Calu3 (cell line): ENCODE measurements around the gene INHBA. TPM values are rescaled to one million over a fixed set of nuclear protein-coding genes. Genes with fewer than 3 reads are reported as not detected.

Experiments
- BruUV-seq: library from RNA; stranded (reverse); fragments of 400-500 nt; replicated peaks from 2 replicates; lab custom pipeline; 2021; lab: Mats Ljungman, UMichigan
- CTCF ChIA-PET: fragments of 300-600 bp; sonication (Branson Sonifier 250); formaldehyde crosslinking; loops from one replicate; lab custom pipeline; 2022; ENCODE audit warnings: antibody characterized with exemption; lab: Charles Lee
- DNase-seq: peaks from one replicate; pipeline ENCODE4 v3.0.0; 2022
- H3K27ac Mint-ChIP-seq: one replicate; pipeline ENCODE4 v1.8.0; 2022; ENCODE audit warnings: mixed read lengths; ENCODE audit not compliant: unreplicated experiment
- H3K27me3 Mint-ChIP-seq: one replicate; pipeline ENCODE4 v1.8.0; 2022; ENCODE audit warnings: mixed read lengths; ENCODE audit not compliant: unreplicated experiment
- H3K36me3 Mint-ChIP-seq: one replicate; pipeline ENCODE4 v1.8.0; 2022; ENCODE audit warnings: mild to moderate bottlenecking, moderate library complexity, mixed read lengths; ENCODE audit not compliant: insufficient read depth, unreplicated experiment
- H3K4me1 Mint-ChIP-seq: one replicate; pipeline ENCODE4 v1.8.0; 2022; ENCODE audit warnings: mild to moderate bottlenecking, low read depth, mixed read lengths; ENCODE audit not compliant: unreplicated experiment
- H3K4me3 Mint-ChIP-seq: one replicate; pipeline ENCODE4 v1.8.0; 2022; ENCODE audit warnings: mild to moderate bottlenecking, low read depth, moderate library complexity, mixed read lengths; ENCODE audit not compliant: unreplicated experiment
- H3K9me3 Mint-ChIP-seq: one replicate; pipeline ENCODE4 v1.8.0; 2022; ENCODE audit warnings: low read depth, mixed read lengths; ENCODE audit not compliant: unreplicated experiment
- intact Hi-C: fragments of 100-400 bp; cut with micrococcal nuclease; formaldehyde crosslinking; loops from one replicate; pipeline ENCODE4 v1.10.0; 2022; ENCODE audit not compliant: unreplicated experiment
- total RNA-seq: library from RNA; stranded (reverse); gene quantifications from 2 replicates; pipeline ENCODE4 v1.2.3, GENCODE V29; 2022
- TF ChIP-seq, protein P1 (sequence below): fragments of 200-600 bp; IDR thresholded peaks from one replicate; pipeline ENCODE4 v1.8.0; 2022; ENCODE audit warnings: antibody characterized with exemption; ENCODE audit not compliant: unreplicated experiment

Gene INHBA
- total RNA-seq, 1 experiment from 2014 or later = 68.9 TPM

DNA sequence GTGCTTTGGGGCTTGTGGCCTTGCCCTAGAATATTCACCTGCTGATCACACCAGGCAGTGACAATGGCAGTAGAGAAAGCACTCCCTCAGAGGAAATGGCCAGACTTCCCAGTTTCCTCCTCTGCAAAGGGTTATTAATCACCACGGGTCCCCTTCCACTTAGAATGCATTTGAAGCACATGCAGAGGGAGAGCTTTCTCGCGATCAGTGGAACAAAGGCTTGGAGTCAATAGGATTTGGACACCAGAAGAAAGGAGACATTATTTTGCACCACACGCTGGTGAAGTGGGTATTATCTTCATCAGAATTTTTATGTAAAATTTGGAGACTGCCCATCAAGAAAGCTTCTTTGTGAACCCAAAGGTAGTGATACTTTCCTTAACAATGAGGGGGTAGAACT is 35.4 kb upstream of the INHBA start:
- peaks cover 7% of the 10 kb centered on the region for H3K9me3 Mint-ChIP-seq
- BruUV-seq = no TSS peak
- intact Hi-C loops = no loop called here

DNA sequence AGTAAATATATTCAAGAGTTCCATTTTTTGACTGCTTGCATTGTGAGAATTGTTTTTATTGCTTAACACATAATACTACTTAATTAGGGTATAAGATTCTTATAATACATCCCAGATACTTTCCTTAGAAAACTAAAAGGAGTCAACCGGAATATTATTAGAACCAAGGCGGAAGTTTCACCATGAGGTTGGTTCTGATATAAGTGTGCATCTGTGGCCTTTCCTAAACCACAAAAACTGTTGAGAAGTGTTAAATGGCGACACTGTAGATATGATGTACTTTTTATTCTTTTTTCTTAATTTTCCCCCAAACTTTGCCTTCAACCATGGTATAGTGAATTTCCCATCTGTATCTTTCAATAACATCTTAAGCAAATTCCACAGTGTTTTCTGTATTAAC is 32.3 kb upstream of the INHBA start:
- intact Hi-C loops = no loop called here
- Mint-ChIP-seq H3K27me3 (peaks cover 30% of the 10 kb centered on the region), H3K4me3 (no peak overlapping the region), H3K27ac (no peak overlapping the region), H3K9me3 (no peaks in the 10 kb centered on the region), H3K4me1 (peaks cover 8% of the 10 kb centered on the region), H3K36me3 (no peaks in the 10 kb centered on the region)
- no peak for DNase-seq
- no TSS peak for BruUV-seq
- CTCF ChIA-PET = no interaction called here
- TF ChIP-seq, protein P1, sequence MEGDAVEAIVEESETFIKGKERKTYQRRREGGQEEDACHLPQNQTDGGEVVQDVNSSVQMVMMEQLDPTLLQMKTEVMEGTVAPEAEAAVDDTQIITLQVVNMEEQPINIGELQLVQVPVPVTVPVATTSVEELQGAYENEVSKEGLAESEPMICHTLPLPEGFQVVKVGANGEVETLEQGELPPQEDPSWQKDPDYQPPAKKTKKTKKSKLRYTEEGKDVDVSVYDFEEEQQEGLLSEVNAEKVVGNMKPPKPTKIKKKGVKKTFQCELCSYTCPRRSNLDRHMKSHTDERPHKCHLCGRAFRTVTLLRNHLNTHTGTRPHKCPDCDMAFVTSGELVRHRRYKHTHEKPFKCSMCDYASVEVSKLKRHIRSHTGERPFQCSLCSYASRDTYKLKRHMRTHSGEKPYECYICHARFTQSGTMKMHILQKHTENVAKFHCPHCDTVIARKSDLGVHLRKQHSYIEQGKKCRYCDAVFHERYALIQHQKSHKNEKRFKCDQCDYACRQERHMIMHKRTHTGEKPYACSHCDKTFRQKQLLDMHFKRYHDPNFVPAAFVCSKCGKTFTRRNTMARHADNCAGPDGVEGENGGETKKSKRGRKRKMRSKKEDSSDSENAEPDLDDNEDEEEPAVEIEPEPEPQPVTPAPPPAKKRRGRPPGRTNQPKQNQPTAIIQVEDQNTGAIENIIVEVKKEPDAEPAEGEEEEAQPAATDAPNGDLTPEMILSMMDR = no peak

More for the DNA sequence above, 35.4 kb upstream of the INHBA start:
- H3K36me3 Mint-ChIP-seq = no peaks in the 10 kb centered on the region
- CTCF ChIA-PET = no interaction called here
- TF ChIP-seq, protein P1 = no peak
- H3K27ac Mint-ChIP-seq = no peak overlapping the region
- H3K4me1 Mint-ChIP-seq = no peaks in the 10 kb centered on the region
- no peak overlapping the region for H3K4me3 Mint-ChIP-seq
- no peak for DNase-seq
- H3K27me3 Mint-ChIP-seq = peaks cover 37% of the 10 kb centered on the region

DNA sequence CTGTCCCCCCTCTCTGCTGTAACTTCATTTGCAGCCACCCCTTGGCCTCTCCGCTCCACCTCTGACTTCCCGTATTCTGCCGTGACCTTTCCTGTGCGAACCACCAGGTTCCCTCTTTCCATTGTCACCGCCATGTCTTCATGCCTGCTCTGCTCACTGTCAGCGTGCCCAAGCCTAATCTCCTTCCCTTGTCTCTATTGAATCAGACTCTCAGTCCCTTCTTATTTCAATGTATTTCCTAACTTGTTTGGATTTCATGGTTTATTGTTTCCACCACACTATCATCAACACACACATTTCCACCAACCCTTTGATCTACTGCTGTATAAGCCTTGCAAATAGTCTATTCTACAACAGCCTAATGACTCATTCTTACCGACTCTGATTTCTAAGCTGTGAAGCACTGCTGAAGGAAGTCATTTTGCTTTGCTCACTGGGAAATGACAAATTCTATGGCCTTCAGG is 30.0 kb upstream of the INHBA start:
- TF ChIP-seq, protein P1 = no peak
- H3K4me1 Mint-ChIP-seq = peaks cover 8% of the 10 kb centered on the region
- CTCF ChIA-PET = interaction anchor here (0.6 to 1.3 kb wide), 6 partner anchors 8 to 1534 kb away, joined by 3 to 8 read pairs (median 3); no protein-coding TSS in a partner anchor
- no peaks in the 10 kb centered on the region for H3K36me3 Mint-ChIP-seq
- no peak for DNase-seq
- H3K9me3 Mint-ChIP-seq = no peaks in the 10 kb centered on the region
- peak overlapping the region; percentile 1 for H3K27ac Mint-ChIP-seq
- intact Hi-C loops = loop anchor here (1.0 to 5.0 kb wide), 3 partner anchors 1126 to 1501 kb away; no protein-coding TSS in a partner anchor
- H3K27me3 Mint-ChIP-seq = peaks cover 30% of the 10 kb centered on the region
- no TSS peak for BruUV-seq
- H3K4me3 Mint-ChIP-seq = no peak overlapping the region

DNA sequence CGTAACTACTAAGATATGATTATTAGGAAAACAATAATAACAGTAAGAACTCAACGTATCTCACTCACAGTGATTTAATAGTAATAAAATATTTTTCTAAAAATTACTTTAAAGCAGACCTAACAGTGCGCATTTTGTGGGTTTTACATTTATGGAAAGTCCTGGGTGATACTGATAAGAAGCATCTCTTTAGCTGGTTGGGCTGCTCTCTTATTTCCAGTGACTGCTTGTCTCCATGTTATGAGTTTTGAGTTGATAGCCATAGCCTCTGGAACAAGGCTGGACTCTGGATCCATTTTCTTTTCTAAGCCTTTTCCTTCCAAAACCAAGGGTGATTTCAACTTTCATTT is 29.5 kb upstream of the INHBA start:
- Mint-ChIP-seq H3K4me1 (peaks cover 8% of the 10 kb centered on the region), H3K9me3 (no peaks in the 10 kb centered on the region), H3K27ac (no peak overlapping the region), H3K4me3 (no peak overlapping the region), H3K36me3 (no peaks in the 10 kb centered on the region), H3K27me3 (peaks cover 30% of the 10 kb centered on the region)
- no TSS peak for BruUV-seq
- TF ChIP-seq, protein P1 = no peak
- intact Hi-C loops = loop anchor here (1.0 to 5.0 kb wide), 3 partner anchors 1125 to 1500 kb away; no protein-coding TSS in a partner anchor
- DNase-seq = no peak
- CTCF ChIA-PET = interaction anchor here (0.6 to 1.3 kb wide), 8 partner anchors 9 to 1533 kb away, joined by 3 to 8 read pairs (median 3); no protein-coding TSS in a partner anchor
